Activated CD4-positive, alpha-beta T cell treated with anti-CD3 and anti-CD28 coated beads, Interleukin-2, amount 50 U/mL, for 16 hours (primary cell): Measurements from ENCODE around the gene MEPCE.
A peak's percentile ranks its signal among the peaks of the same experiment; 100 is the strongest.

ENCODE experiments used
- DNase-seq: peaks from one replicate; pipeline ENCODE4 v3.0.0-alpha.2; 2020

Gene MEPCE

DNA sequence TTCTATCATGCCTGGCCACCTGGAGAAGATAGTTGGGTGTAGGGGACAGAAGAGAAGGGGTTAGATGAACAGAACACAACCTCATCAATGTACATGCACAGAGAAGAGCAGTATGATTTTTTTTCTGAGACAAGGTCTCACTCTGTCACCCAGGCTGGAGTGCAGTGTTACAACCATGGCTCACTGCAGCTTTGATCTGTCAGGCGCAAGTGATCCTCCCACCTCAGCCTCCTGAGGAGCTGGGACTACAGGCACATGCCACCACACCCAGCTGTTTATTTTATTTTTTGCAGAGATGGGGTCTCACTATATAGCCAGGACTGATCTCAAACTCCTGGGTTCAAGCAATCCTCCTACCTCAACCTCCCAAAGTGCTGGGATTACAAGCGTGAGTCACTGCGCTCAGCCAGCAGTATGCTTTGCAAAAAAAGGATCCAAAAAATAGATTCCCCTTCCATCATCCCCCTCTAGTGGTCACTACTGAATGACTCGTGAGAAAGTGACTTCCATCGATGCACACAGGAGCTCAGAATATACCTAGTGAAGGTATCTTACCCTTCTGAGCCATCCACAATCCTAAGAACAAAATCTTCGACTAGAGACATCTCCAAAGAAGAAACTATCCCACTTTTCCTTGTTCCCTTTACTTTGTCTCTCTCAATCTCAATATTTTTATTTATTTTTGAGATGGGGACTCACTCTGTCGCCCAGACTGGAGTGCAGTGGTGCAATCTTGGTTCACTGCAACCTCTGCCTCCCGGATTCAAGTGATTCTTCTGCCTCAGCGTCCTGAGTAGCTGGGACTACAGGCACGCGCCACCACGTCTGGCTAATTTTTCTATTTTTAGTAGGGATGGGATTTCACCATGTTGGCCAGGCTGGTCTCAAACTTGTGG is 22.1 kb upstream of the MEPCE start:
- peak; percentile 73 for DNase-seq

DNA sequence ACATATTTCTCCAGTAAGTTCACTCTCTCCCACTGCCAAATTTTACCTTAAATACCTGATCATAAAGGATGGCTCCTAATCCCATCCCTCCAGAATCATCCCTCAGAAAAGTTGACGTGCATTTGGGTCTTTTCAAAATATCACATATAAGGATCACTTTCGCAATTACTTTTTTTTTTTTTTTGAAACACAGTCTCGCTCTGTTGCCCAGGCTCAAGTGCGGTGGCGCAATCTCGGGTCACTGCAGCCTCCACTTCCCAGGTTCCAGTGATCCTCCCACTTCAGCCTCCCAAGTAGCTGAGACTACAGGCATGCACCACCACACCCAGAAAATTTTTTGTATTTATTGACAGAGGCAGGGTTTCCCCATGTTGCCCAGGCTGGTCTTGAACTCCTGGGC is 18.5 kb upstream of the MEPCE start:
- no peak for DNase-seq

DNA sequence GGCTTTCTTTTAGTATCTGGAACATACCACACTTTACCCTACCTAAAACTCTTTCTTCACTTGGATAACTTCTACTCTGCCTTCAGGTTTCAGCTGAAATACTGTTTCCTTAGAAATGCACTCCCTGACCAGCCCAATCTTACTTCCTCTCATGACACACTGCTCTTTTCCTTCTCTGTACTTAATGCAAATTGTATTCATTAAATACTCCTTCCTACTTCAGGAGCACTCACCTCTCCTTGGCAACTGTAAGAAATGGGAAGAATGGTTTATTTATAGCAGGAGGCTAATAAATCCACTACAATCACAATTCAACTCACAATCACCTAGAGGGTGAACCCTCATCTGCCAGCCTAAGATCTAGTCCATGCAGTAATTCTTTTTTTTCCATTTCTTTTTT is 16.3 kb upstream of the MEPCE start:
- DNase-seq: no peak

DNA sequence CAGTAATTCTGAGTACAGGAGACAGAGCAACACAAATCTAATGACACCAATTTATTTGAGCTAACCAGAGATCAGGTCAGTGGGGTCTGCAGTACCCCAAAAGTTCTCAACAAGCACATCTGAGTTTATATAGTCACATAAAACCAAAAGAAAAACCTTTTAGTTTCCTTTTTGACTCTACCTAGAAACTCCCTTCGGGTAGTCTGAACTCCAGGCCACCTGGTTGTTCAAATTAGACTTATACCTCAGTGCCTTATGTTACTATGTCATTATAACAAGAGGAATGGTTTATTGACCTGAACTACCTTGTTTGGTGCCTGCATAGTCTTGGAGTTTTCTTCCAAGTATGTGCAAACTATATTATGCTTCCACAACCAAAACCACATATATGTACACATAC is 15.7 kb upstream of the MEPCE start:
- DNase-seq: no peak

DNA sequence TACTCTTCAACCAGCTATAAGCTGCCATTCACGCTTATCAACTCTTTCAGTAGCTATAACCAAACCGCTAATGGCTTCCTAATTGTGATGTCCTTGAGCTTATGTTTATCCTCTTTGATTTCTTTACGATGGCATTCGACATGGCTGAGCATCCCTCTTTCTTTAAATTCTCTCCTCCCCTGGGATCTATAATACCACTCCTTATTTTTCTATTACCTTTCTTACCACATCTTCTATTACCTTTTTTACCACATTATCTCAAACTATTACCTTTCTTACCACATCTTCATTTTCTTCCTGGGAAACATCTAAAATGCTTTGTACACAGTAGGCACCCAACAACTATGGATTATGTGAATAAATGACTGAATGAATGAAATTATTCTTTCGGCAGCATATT is 14.2 kb upstream of the MEPCE start:
- no peak for DNase-seq

DNA sequence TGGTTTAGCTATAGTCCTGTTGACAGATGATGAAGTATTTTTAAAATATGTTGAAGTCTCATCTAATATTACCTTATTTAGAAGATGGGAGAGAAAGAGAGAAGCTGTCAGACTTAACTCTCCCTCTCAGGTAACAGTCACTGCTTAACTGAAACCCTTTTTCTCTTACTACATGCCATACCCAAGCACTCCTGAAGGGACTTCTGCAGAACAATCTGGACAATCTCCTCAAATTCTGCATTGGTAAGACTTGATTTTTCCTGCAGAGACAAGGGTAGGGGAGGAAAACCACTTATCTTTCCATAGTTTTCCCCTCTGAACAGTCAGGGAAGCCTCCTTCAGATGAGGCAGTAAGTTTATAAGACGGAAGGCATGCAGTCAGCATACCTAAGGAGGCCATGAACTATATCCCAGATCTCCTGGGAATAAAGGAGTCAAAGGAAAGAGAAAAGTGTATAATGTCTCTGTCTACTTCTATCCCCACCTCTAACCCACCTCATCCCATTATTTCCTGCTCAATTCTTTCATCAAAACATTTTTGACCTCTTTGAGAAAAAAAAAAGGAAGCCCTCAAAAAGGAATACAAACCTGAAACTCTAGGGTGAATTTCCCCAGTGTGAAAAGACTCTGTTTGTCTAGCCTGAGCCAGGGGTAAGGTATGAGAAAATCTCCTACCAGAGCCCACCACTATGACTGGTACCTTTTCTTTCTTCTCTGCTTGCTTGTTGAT is 10.5 kb upstream of the MEPCE start:
- no peak for DNase-seq

DNA sequence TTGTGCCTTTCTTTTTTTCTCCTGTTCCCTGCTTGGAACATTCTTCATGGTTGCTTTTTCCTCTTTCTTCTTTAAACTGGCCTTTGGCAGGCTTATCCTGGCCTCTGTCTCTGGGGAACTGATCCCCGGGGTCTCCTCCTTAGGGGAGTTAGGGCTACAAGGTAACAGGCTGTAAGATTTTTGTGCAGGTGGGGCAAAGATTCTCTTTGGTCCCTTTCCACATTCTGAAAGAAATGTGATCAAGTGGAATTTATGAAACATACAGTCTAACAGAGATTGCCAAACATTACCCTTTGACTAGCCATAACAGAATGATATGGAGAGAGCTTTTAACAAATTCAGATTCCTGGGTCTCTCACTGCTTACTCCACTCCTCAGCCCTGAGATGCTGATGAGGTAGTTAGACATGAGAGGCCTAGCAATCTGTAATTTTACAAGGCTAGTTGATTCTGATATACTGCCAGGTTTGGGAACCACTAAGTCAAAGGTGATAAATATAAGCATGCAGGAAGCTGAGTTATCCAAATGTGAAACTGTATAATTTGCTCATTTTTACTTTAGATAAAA is 9.9 kb upstream of the MEPCE start:
- DNase-seq: no peak

DNA sequence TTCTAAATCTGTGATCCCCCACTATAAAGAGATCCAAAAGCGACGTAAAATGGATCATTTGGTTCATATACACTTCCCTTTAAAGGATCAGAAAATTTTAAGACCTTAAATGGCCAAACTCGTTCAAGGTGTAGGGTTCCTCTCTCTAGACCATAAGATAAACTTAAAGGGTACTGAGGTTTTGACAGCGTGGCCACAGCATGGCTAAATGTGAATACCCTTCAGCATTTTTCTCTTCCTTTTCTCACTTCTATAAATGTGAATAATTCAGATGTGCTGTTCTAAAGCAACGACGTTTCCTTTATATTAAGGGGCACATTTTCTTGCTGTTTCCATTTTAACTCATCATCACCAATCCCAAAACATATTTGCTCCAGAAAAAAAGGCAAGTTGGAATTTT is 6.3 kb upstream of the MEPCE start:
- no peak for DNase-seq

DNA sequence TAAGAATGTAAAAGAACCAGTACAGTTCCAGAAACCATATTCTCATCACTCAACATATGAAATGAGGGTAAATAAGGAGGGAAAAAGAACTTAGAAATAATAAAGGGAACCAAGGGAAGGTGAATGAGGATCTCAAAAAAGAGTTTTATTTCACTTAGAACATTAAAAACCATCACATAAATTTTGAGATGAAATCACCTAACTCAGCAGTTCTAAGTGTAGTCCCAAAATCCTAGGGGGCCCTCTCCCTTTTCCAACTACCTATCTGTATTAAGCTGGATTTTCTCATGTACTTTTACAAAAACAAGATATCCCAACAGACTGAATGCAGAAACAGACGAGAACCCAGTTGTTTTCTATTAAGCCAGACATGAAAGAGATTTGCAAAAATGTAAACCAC is 4.3 kb upstream of the MEPCE start:
- DNase-seq: no peak

DNA sequence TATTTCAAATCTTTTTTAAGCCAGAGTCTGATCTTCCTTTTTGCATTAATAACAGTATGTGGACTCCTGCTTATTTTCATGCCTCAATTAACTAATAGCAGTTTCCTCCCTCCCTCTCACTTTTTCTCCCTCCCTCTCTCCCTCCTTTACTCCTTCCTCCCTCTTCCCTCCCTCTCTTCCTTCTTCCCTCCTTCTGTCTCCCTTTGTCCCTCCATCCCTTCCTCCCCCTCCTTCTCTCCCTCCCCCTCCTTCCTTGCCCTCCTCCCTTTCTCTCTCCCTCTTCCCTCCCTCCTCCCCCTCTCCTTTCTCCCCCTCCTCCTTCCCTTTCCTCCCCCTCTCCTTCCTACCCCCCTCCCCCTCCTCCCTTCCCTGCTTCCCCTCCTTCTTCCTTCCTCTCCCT is 3.1 kb upstream of the MEPCE start:
- no peak for DNase-seq

DNA sequence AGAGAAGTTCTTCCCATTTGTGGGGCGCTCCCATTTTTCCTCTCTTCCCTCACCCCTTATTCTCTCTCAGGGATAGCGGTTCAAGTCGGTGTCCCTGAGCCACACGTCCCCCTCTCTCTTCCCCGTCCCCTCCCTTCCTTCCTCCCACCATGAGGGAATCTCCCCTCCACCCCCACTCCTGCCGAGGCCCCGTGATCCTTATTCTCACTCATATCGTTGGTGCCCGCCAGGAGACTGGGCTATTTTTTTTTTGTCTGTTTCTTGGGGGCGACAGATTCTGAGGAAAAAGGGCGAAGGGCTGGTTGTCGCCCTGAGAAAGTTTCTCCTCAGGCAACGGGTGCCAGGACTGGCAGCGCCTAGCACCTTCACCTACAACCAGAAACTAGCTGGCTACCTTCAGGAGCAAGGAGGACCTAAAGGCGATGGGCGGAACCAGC is 1.9 kb upstream of the MEPCE start:
- no peak for DNase-seq

DNA sequence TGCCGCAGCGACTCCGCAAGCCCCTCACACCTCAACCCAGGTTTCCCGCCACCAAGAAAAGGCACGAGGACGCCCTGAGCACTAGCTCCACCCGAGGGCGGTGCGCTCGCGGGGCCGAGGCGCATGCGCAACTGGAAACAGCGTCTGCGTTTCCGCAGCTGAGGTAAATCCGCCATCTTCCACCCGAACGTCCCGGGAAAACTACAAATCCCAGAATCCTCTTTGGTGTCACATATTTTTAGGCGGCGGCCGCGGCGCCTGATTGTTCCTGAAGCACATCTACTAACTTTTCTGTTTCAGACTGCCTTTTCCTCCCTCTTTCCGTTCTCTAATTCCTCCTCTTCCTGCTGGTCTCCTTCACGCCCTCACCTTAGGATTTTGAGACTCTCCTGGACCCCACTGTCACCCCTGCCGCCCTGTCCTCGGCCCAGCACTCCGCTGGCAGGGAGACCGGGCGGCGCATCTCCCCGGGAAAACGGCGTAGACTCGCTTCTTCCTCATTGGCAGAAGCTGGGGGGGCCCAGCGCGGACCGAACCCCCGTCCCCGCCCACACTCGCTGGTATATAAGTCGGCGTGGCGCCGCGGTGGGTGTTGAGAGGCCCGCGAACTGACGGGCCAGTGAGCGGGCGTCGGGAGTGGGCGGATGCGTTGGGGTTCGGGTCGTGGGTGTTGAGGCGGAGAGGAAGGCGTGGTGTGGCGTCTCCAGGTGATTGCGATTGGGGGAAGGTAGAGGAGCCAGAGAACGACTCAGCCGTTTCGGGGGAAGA is 1.2 kb upstream of the MEPCE start, which contains the start of gene ZCWPW1:
Gene ZCWPW1, minus strand, starts transcription at position 505 of the 768 bp plus-strand sequence. CDS start 8,054 bp downstream, outside the sequence.
- peak; percentile 97 for DNase-seq

DNA sequence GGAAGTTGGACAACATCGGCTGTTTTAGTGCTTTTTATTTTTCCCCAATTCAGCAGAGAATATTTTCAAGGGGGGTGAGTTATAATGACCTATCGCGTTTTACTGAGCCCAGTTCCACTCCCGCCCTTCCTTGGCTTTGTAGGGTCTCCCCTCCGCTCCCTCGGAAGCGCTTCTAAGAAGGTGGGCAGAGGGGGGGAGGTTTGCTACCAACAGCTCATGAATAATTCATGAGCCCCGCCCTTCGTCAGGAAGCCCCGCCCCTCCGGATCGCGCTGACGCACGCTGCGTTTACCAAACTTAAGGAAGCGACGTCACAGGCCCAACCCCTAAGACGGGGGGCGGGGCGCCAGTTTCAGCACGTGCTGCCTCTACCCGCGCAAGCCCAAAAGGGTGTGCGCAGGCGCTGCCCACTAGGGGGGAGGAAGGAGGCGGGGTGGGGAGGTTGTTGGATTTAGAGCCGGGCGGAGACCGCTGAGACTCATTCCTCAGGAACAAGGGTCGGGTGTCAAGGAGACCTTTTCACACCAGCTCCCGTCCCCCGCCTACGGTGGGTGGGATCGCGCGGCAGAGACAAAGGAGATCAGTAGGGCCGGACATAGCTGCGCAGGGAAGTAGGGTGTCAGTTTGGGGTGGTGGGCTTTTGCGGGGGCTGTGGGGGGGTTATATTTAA is 529 bp upstream of the MEPCE start:
- DNase-seq: peak; percentile 100

DNA sequence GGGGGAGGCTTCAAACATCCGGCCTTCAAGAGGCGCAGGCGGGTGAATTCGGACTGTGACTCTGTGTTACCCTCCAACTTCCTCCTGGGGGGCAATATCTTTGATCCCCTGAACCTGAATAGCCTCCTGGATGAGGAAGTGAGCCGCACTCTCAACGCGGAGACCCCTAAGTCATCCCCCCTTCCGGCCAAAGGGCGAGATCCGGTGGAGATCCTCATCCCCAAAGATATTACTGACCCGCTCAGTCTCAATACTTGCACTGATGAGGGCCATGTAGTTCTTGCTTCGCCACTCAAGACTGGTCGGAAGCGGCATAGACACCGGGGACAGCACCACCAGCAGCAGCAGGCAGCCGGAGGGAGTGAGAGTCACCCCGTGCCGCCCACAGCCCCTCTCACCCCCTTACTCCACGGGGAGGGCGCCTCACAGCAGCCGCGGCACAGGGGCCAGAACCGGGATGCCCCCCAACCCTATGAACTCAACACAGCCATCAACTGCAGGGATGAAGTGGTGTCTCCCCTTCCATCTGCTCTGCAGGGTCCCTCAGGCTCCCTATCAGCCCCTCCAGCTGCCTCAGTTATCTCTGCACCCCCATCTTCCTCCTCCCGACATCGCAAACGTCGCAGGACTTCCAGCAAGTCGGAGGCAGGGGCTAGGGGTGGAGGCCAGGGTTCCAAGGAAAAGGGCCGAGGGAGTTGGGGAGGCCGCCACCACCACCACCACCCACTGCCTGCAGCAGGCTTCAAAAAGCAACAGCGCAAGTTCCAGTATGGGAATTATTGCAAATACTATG is 1.1 kb downstream of the MEPCE start:
- DNase-seq: no peak

DNA sequence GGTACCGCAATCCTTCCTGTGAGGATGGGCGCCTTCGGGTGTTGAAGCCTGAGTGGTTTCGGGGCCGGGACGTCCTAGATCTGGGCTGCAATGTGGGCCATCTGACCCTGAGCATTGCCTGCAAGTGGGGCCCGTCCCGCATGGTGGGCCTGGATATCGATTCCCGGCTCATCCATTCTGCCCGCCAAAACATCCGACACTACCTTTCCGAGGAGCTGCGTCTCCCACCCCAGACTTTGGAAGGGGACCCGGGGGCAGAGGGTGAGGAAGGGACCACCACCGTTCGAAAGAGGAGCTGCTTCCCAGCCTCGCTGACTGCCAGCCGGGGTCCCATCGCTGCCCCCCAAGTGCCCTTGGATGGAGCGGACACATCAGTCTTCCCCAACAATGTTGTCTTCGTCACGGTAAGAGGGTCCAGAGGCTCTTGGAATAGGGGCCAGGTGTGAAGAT is 1.7 kb downstream of the MEPCE start:
- no peak for DNase-seq

DNA sequence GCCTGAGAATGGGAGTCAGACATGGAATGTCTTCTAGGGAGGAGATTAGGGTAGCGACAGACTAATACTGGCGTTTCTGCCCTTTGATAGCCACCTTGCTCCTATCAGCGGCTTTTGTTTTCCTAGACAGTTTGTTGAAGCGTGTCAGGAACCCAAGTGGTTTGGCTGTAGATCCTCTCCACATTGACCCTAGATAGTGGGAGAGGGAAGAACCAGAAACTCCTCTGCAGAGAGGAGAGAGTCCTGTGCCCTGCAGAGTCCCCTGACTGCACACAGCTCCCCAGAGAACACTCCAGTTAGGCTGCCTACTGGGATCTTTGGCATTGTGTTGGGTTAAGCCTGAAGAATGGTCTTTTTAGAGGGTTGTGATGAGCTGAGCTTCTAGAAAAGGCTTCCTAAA is 2.4 kb downstream of the MEPCE start:
- DNase-seq: no peak

DNA sequence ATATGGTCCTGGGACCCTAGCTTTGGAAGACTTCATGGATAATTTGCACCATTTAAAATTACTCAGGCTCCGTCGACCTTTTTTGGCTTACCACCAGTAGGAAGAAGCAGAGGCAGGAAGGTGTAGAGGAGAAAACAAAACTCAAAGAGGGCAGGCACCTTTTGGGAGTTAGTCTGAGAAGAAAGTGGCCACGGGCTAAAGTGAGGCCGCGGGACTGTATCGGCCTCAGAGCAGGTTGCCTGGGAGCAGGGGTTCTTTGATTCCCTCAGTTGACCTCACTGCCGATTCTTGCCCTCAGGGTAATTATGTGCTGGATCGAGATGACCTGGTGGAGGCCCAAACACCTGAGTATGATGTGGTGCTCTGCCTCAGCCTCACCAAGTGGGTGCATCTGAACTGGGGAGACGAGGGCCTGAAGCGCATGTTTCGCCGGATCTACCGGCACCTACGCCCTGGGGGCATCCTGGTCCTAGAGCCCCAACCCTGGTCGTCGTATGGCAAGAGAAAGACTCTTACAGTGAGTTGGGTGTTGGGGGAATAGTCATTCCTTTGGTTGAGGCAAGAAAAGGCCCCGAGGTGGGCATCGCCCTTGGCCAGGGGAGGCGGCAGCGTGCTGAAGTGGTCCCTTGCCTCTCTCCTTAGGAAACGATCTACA is 3.1 kb downstream of the MEPCE start:
- no peak for DNase-seq

DNA sequence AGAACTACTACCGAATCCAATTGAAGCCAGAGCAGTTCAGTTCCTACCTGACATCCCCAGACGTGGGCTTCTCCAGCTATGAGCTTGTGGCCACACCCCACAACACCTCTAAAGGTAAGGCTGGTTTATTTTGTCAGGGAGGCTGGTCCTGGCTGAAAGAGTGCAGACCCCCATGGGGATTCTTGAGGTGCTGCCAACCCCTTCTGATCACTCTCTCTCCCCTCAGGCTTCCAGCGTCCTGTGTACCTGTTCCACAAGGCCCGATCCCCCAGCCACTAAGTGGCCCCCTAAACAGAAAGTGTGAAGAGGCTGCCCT is 3.6 kb downstream of the MEPCE start:
- DNase-seq: no peak

DNA sequence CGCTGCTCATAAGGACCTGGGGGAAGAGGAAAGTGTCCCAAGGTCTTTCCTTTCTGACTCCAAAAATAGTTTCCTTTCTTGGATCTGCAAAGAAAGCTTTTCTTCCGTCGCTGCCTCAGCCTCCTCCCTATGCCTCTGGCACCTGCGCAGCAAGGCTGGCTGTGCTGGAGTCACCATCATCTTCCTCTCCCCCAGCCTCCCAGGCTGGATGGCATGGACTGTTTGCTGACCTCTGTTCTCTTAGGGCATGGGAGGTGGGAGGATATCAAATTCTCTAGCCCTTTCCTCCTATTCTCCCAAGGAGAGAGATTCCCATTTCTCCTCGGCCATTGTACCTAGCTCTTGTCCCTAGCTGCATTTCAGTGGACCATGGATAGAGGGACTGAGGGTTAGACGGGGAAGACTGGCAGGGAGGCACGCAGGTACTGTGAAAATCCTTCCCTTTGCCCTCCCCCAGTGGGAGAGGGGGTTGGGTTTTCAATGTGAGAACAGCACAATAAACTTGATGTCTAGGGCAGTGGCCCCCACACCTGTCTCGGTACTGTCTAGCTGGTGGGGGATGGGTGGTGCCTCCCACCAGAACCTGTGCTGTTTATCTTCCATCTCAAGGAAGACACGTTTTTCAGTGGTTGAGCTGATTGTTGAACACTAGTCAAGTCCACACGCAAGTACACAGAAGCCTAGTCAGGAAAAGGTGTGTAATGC is 4.1 kb downstream of the MEPCE start:
- DNase-seq: no peak
